A673 (cell line): ENCODE results near the gene STYK1.

ENCODE experiments used
- EZH2 ChIP-seq: fragments of 200-600 bp; sonication (generic); IDR thresholded peaks from 2 replicates; pipeline ENCODE4 v1.6.1; 2017; ENCODE audit warnings: borderline replicate concordance, low read depth, mild to moderate bottlenecking, mixed read lengths, antibody characterized with exemption, low read length; ENCODE audit not compliant: poor library complexity, severe bottlenecking
- TF ChIP-seq, protein P1 (sequence below): fragments of 300-800, 200-600 bp; sonication (generic); conservative IDR thresholded peaks from 2 replicates; pipeline ENCODE4 v1.5.1; 2017; ENCODE audit warnings: low read depth, mild to moderate bottlenecking, antibody characterized with exemption, low read length, moderate library complexity, mixed read lengths

DNA sequence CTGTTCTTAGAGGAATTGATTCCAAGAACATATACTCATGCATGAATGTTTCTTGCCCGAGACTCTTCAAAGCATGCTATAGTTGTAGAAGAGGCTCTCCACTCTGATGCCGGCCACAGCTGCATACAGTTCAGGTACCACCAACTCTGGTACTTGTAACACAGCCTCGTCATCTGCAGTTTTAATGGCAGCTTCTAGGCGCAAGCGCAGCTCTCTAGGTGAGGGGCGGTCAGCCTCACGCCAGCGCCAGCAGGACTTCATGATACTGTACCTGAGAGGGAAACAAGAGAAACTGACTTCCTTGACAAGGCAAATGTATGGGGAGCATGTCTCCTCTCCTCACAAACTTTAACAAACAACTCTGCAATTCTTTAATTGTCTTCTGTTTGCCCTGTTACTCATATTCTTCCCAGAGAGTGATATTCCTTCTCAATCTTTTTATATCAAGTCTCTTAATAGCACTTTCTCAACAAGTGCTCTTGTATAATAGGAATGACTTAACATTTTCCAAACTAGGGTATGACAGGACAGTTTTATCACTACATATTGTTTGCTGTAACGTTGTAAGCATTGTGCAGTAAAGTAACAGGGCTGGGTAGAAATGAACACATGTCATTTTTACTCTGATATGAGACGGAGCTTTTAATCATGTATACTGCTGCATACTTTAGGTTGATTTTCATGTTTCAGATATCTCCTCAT, 53.6 kb downstream of the STYK1 start:
- no peak for TF ChIP-seq EZH2
- TF ChIP-seq, protein P1, sequence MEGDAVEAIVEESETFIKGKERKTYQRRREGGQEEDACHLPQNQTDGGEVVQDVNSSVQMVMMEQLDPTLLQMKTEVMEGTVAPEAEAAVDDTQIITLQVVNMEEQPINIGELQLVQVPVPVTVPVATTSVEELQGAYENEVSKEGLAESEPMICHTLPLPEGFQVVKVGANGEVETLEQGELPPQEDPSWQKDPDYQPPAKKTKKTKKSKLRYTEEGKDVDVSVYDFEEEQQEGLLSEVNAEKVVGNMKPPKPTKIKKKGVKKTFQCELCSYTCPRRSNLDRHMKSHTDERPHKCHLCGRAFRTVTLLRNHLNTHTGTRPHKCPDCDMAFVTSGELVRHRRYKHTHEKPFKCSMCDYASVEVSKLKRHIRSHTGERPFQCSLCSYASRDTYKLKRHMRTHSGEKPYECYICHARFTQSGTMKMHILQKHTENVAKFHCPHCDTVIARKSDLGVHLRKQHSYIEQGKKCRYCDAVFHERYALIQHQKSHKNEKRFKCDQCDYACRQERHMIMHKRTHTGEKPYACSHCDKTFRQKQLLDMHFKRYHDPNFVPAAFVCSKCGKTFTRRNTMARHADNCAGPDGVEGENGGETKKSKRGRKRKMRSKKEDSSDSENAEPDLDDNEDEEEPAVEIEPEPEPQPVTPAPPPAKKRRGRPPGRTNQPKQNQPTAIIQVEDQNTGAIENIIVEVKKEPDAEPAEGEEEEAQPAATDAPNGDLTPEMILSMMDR: no peak
